T-helper 1 cell treated with Interleukin-12 subunit alpha and Interleukin-12 subunit beta and Interleukin-4 antibody, amounts not matched to agents 30 μg/mL and 1 μg/mL, for 36 hours (primary cell): ENCODE data around the gene LRRC1.
A peak's percentile ranks its signal among the peaks of the same experiment; 100 is the strongest.
"Not testable (repeated sequence)": the region's sequence is repeated elsewhere in the genome, so short reads cannot be mapped to it uniquely, and the experiment has no call there.

Experiments used
- H3K27ac Mint-ChIP-seq: one replicate; pipeline ENCODE4 v1.8.0; 2021; ENCODE audit warnings: mild to moderate bottlenecking, mixed read lengths
- H3K27me3 Mint-ChIP-seq: one replicate; pipeline ENCODE4 v1.8.0; 2021; ENCODE audit warnings: low read depth, mixed read lengths
- H3K36me3 Mint-ChIP-seq: one replicate; pipeline ENCODE4 v1.8.0; 2021; ENCODE audit warnings: low read depth, mixed read lengths
- H3K4me1 Mint-ChIP-seq: one replicate; pipeline ENCODE4 v1.8.0; 2021; ENCODE audit warnings: low read depth, mixed read lengths
- H3K4me3 Mint-ChIP-seq: one replicate; pipeline ENCODE4 v1.8.0; 2021; ENCODE audit warnings: mild to moderate bottlenecking, moderate library complexity, mixed read lengths
- H3K9me3 Mint-ChIP-seq: one replicate; pipeline ENCODE4 v1.8.0; 2021; ENCODE audit warnings: mixed read lengths

LRRC1 gene

DNA sequence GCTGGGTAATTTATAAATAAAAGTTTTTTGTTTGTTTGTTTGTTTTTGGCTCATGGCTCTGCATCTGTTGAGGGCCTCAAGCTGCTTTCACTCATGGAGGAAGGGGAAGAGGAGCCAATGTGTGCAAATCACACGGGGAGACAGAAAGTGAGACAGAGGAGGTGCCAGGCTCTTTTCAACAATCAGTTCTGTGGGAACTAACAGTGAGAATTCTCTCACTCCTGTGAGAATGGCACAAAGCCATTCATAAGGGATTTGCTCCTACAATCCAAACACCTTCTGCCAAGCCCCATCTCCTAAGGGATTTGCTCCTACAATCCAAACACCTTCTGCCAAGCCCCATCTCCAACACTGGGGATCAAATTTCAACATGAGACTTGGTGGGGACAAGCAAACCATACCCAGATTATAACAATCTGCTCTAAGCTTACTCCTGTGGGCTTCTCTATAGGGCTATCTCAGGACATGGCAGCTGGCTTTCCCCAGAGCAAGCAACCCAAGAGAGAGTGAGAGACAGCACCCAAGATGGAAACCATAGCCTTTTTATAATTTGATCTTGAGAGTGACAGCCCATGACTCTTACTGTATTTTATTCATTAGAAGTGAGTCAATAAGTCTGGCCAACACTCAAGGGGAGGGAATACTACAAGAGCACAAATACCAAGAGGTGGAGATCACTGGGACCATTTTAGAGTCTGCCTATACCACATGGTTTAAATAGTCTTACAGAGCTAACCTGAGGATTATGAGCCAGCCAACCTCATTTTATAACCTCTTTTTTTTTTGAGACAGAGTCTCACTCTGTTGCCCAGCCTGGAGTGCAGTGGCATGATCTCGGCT lies 22.8 kb upstream of the LRRC1 start:
- no peak overlapping the region for H3K27ac Mint-ChIP-seq
- H3K4me1 Mint-ChIP-seq = no peaks in the 10 kb centered on the region
- no peaks in the 10 kb centered on the region for H3K9me3 Mint-ChIP-seq
- H3K27me3 Mint-ChIP-seq = peaks cover 4% of the 10 kb centered on the region
- H3K4me3 Mint-ChIP-seq = no peak overlapping the region
- H3K36me3 Mint-ChIP-seq = no peaks in the 10 kb centered on the region

GRCh38 chr6:53773044-53773696 lies 21.6 kb upstream of the LRRC1 start:
- no peaks in the 10 kb centered on the region for H3K4me1 Mint-ChIP-seq
- no peaks in the 10 kb centered on the region for H3K9me3 Mint-ChIP-seq
- no peak overlapping the region for H3K27ac Mint-ChIP-seq
- no peaks in the 10 kb centered on the region for H3K36me3 Mint-ChIP-seq
- H3K27me3 Mint-ChIP-seq = peaks cover 4% of the 10 kb centered on the region
- H3K4me3 Mint-ChIP-seq = no peak overlapping the region

DNA sequence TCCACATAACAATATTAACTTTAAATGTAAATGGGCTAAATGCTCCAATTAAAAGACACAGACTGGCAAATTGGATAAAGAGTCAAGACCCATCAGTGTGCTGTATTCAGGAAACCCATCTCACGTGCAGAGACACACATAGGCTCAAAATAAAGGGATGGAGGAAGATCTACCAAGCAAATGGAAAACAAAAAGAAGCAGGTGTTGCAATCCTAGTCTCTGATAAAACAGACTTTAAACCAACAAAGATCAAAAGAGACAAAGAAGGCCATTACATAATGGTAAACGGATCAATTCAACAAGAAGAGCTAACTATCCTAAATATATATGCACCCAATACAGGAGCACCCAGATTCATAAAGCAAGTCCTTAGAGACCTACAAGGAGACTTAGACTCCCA lies 18.7 kb upstream of the LRRC1 start:
- not testable (repeated sequence) for H3K4me1 Mint-ChIP-seq, H3K9me3 Mint-ChIP-seq, H3K36me3 Mint-ChIP-seq, H3K27ac Mint-ChIP-seq, H3K4me3 Mint-ChIP-seq, H3K27me3 Mint-ChIP-seq

GRCh38 chr6:53784991-53785390 lies 9.8 kb upstream of the LRRC1 start:
- peaks cover 40% of the 10 kb centered on the region for H3K27me3 Mint-ChIP-seq
- H3K27ac Mint-ChIP-seq, H3K4me1 Mint-ChIP-seq, H3K9me3 Mint-ChIP-seq, H3K4me3 Mint-ChIP-seq, H3K36me3 Mint-ChIP-seq: not testable (repeated sequence)

DNA sequence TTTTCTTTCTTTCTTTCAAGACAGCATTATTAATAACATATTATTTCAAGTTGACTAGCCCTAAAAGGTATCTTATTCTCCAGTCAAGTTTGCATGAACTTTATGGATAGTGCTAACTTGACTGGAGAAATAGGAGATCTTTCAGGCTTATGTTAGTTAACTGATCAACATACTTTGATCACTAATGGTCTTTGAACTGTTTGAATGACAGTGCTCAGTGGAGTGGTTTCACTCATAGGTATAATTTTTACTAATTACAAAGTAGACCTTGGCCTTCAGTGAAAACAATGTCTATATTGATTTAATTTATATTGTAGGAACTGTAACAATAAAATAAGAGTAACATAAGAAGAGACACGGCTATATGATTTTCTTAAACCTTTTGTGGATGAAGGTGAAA lies 8.0 kb upstream of the LRRC1 start:
- H3K27me3 Mint-ChIP-seq = peaks cover 44% of the 10 kb centered on the region
- H3K4me1 Mint-ChIP-seq = no peaks in the 10 kb centered on the region
- no peak overlapping the region for H3K27ac Mint-ChIP-seq
- no peaks in the 10 kb centered on the region for H3K36me3 Mint-ChIP-seq
- no peak overlapping the region for H3K4me3 Mint-ChIP-seq
- peaks cover 7% of the 10 kb centered on the region for H3K9me3 Mint-ChIP-seq

GRCh38 chr6:53790886-53791285 lies 3.9 kb upstream of the LRRC1 start:
- Mint-ChIP-seq H3K27me3 (peaks cover 63% of the 10 kb centered on the region), H3K27ac (no peak overlapping the region), H3K9me3 (peaks cover 7% of the 10 kb centered on the region), H3K36me3 (no peaks in the 10 kb centered on the region), H3K4me3 (no peak overlapping the region), H3K4me1 (peaks cover 16% of the 10 kb centered on the region)

DNA sequence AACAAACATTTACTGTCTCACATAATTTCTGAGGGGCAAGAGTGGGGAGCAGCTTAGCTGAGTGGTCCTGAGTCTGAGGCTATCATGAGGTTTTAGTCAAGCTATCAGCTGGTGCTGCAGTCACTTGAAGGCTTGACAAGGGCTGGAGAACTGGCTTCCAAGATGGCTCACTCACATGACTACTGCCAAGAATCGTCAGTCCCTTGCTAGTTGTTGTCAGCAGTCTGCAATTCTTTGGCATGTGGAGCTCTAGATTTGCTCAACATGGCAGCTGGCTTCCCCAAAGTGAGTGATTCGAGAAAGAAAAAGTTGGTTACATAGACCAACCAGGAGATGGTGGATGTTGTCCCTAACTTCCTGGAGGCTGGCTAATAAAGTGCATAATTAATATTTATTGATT lies 2.8 kb upstream of the LRRC1 start:
- H3K36me3 Mint-ChIP-seq = no peaks in the 10 kb centered on the region
- no peak overlapping the region for H3K27ac Mint-ChIP-seq
- peaks cover 7% of the 10 kb centered on the region for H3K9me3 Mint-ChIP-seq
- H3K4me1 Mint-ChIP-seq = peaks cover 21% of the 10 kb centered on the region
- H3K4me3 Mint-ChIP-seq = no peak overlapping the region
- peaks cover 74% of the 10 kb centered on the region for H3K27me3 Mint-ChIP-seq

GRCh38 chr6:53792973-53793317 lies 1.9 kb upstream of the LRRC1 start:
- Mint-ChIP-seq H3K27me3 (peaks cover 74% of the 10 kb centered on the region), H3K4me1 (peaks cover 23% of the 10 kb centered on the region), H3K27ac (no peak overlapping the region), H3K4me3 (peak overlapping the region; percentile 96), H3K9me3 (peaks cover 7% of the 10 kb centered on the region), H3K36me3 (no peaks in the 10 kb centered on the region)

DNA sequence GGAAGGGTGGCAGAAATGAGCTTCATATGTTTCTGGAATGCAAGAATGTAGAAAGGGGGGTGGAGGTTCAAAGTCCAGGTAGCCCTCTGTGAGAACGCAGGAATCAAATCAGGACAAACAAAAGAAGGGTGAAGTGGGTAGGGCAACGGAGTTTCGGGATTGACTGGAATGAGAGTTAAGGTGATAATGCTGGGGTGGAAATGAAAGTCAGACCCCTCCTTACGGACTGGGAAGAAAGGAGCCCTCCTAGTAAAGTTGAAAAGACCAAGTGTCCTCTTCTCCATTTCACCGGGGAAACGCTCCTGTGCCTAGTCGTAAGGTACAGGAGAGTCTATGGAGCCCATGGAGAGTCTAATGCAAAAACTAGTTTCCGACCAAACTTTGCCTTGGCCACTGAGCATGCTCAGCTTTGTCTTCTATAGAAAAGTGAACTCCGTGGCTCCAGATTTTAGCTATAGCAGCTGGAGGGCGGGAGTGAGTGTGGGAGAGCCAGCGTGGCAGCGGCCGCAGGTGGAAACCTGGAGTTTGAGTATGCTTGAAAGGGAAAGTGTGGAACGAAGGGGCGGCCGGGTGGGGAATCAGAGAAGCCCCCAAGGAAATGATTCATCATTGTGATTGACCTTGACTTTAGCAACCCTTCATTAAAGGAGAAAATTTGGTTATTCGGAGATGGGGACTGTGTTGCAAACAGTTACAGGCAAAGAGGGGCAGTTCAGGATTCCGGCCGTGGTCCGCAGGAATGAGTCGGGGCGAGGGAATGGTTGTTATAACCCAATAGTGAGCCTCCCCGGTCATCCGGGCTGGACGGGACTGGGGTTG lies 1.3 kb upstream of the LRRC1 start:
- Mint-ChIP-seq H3K9me3 (peaks cover 6% of the 10 kb centered on the region), H3K27me3 (peaks cover 69% of the 10 kb centered on the region), H3K4me3 (peak overlapping the region; percentile 96), H3K27ac (peak overlapping the region; percentile 66), H3K4me1 (peaks cover 23% of the 10 kb centered on the region), H3K36me3 (no peaks in the 10 kb centered on the region)

GRCh38 chr6:53794137-53794719 lies 577 bp upstream of the LRRC1 start:
- H3K4me1 Mint-ChIP-seq = peaks cover 23% of the 10 kb centered on the region
- peaks cover 69% of the 10 kb centered on the region for H3K27me3 Mint-ChIP-seq
- H3K9me3 Mint-ChIP-seq = no peaks in the 10 kb centered on the region
- H3K27ac Mint-ChIP-seq = peak overlapping the region; percentile 80
- no peaks in the 10 kb centered on the region for H3K36me3 Mint-ChIP-seq
- peak overlapping the region; percentile 96 for H3K4me3 Mint-ChIP-seq

- Mint-ChIP-seq H3K4me1 (peaks cover 25% of the 10 kb centered on the region), H3K4me3 (peak overlapping the region; percentile 96), H3K27me3 (peaks cover 74% of the 10 kb centered on the region), H3K9me3 (no peaks in the 10 kb centered on the region), H3K27ac (peak overlapping the region; percentile 69), H3K36me3 (no peaks in the 10 kb centered on the region)
Observed at GRCh38 chr6:53795340-53795701, 516 bp downstream of the LRRC1 start.

- peak overlapping the region; percentile 69 for H3K27ac Mint-ChIP-seq
- H3K27me3 Mint-ChIP-seq = peaks cover 70% of the 10 kb centered on the region
- no peaks in the 10 kb centered on the region for H3K36me3 Mint-ChIP-seq
- peaks cover 25% of the 10 kb centered on the region for H3K4me1 Mint-ChIP-seq
- H3K4me3 Mint-ChIP-seq = peak overlapping the region; percentile 96
- no peaks in the 10 kb centered on the region for H3K9me3 Mint-ChIP-seq
Observed at GRCh38 chr6:53795702-53796450, 1.1 kb downstream of the LRRC1 start.

DNA sequence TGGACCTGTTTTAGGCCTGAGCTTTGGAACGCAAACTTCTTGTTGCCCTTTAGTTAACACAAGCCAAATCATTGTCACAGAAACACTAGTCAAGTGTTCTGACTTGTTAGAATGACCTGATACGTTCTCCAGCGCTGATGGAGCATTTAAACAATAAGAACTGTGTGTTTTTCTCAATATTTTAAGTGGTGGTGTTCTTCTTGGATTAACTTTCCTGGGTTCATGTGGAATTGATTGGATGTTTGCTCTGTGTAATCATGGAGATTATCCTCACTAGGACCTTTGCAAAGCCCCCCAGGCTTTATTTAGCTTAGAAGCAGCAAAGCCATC lies 1.6 kb downstream of the LRRC1 start:
- no peaks in the 10 kb centered on the region for H3K9me3 Mint-ChIP-seq
- H3K27me3 Mint-ChIP-seq = peaks cover 68% of the 10 kb centered on the region
- H3K36me3 Mint-ChIP-seq = no peaks in the 10 kb centered on the region
- H3K27ac Mint-ChIP-seq = no peak overlapping the region
- peaks cover 25% of the 10 kb centered on the region for H3K4me1 Mint-ChIP-seq
- peak overlapping the region; percentile 96 for H3K4me3 Mint-ChIP-seq

DNA sequence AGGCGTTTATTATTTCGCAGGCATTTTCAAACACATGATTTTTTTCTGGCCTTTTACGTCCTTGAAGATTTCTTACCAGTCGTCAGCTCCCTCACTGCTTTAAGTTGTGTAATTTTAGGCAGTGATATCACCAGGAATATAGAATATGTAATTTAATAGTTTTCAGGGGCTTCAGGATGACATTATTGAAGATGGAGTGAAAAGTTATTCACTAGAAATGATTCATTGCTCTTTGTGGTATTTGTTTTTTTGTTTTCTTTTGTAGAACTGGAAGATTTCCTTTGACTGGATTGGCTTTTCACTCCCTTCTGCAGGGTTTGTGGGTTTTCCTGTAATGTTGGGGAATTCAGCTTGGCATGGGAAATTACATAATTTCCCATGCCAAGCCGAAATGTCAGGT lies 2.0 kb downstream of the LRRC1 start:
- Mint-ChIP-seq H3K4me1 (peaks cover 25% of the 10 kb centered on the region), H3K4me3 (no peak overlapping the region), H3K36me3 (no peaks in the 10 kb centered on the region), H3K9me3 (no peaks in the 10 kb centered on the region), H3K27ac (no peak overlapping the region), H3K27me3 (peaks cover 66% of the 10 kb centered on the region)
